Subcutaneous adipose tissue (tissue), 4 donors: Measurements from ENCODE around the gene OR10AD1. TPM values are rescaled to one million over a fixed set of nuclear protein-coding genes. Genes with fewer than 3 reads are reported as not detected.

Source experiments
- CTCF ChIP-seq: fragments of 450-650 bp; IDR thresholded peaks from one replicate; pipeline ENCODE4 v1.5.1; 2016; ENCODE audit warnings: low read depth, mild to moderate bottlenecking, control low read depth, antibody characterized with exemption, moderate library complexity
- total RNA-seq, 4 donors: library from RNA; depleted of rRNA; stranded (reverse); fragments of >200 nt; gene quantifications; one replicate each; pipeline ENCODE4 v1.1.0, GENCODE V29; 2016

OR10AD1 gene, protein sequence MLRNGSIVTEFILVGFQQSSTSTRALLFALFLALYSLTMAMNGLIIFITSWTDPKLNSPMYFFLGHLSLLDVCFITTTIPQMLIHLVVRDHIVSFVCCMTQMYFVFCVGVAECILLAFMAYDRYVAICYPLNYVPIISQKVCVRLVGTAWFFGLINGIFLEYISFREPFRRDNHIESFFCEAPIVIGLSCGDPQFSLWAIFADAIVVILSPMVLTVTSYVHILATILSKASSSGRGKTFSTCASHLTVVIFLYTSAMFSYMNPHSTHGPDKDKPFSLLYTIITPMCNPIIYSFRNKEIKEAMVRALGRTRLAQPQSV
- total RNA-seq = not detected

GRCh38 chr12:48203192-48203591 lies at the start of gene OR10AD1:
Gene OR10AD1 (minus strand): TSS chr12:48203292. CDS start chr12:48203292, 0 bp downstream.
- no peak for TF ChIP-seq CTCF

DNA sequence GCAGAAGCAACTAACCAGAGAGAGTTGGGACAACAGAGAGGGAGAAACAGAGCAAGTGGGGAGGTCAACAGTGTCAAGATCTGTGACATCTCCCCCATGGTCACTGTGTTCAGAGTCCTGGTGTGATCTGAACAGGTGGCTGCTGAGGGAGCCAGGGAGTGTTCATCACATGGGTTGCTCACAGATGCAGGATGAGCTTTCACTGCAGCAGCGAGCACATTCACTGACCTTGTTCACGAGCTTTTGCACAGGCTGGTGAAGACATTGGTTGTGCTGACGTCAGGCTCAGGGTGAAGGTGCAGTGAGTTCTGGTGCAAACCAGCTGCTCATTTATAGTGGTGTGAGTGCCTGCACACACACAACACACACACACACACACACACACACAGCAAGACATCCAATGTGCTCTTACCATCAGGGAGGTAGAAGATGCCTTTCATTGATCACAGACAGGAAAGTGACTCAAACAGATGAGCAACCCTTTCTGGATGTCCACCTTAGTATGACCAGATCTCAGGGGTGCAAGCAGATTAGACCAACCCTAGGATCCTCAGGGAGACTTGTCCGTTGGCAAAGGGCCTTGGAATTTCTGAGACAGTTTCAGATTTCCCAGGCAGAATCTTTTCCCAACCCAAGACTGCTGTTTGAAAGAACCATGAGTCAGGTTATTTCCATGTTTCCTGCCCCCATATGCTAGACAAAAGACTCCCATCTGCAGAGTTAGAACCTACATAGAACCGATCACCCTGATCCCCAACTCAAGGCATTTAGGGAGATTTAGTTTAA lies 44.3 kb upstream of the OR10AD1 start:
- no peak for TF ChIP-seq CTCF

- no peak for TF ChIP-seq CTCF
Observed at GRCh38 chr12:48237162-48237561, 34.1 kb upstream of the OR10AD1 start.

DNA sequence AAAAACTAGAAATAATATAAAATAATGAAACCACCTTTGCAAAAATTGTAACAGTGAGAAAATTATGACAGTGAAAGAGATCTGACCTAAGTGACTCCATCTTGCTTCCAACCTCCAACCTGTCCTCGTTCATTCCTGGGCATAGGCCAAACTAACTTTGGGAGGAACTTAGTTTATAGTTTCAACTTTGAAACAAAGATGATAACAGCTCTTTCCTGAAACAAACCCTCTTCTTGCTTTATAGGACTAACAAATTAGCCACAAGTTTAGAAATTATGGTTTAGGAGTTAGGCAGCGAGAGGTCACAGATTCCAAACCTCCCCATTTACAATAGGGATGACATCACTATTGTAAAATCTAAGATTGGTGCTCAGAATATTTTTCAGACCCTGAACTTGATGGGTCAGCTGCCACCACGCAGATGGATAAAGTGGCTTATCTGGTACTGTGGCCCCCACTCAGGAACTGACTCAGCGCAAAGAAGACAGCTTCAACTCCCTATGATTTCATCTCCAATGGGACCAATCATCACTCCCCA lies 32.8 kb upstream of the OR10AD1 start:
- no peak for TF ChIP-seq CTCF

DNA sequence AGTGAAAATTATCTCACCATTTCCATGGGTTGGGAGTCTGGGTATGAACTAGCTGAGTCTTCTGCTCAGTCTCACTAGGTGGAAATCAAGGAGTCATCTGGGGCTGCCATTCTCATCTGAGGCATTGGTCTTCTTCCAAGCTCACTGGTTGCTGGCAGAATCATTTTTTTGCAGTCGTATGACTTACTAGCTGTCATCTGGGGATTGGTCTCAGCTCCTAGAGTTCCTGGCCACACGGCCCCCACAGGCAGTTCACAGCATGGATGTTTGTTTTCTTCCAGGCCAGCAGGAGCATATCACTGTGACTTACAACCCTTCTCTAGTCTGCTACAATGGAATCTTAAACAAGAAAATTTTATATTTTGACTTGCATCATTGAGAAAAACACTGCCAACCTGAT lies 18.6 kb upstream of the OR10AD1 start:
- TF ChIP-seq CTCF = no peak

GRCh38 chr12:48220701-48221100 lies 17.6 kb upstream of the OR10AD1 start:
- TF ChIP-seq CTCF = no peak

GRCh38 chr12:48219631-48220030 lies 16.5 kb upstream of the OR10AD1 start:
- TF ChIP-seq CTCF = no peak
